GM19463 (cell line): ENCODE results near the gene ERBB4.
"Not testable (repeated sequence)": the region's sequence is repeated elsewhere in the genome, so short reads cannot be mapped to it uniquely, and the experiment has no call there.

ENCODE experiments used
- ATAC-seq: cut with Tn5 transposase; IDR thresholded peaks from one replicate; pipeline ENCODE4 v1.9.1; 2021; ENCODE audit warnings: mild to moderate bottlenecking, moderate library complexity; ENCODE audit not compliant: unreplicated experiment

The ERBB4 gene

DNA sequence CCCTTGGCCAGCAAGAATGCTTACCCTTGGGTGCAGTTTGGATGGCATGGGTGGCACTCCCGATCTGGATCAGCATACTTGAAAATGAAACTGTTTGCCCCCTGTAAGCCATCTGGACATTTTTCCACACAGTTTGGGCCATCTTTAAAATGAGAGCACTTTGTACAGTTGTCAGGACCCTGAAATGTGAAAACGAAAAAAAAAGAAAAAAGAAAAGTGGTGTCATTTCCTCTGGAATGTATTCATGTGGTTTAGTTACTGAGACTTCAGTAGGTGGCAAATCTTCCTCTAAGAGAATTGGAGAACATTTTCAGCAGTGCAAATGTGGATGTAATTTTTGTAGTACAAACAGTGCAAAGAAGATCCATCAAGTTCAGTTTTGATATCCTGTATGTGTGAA, 873.3 kb downstream of the ERBB4 start:
- no peak for ATAC-seq

DNA sequence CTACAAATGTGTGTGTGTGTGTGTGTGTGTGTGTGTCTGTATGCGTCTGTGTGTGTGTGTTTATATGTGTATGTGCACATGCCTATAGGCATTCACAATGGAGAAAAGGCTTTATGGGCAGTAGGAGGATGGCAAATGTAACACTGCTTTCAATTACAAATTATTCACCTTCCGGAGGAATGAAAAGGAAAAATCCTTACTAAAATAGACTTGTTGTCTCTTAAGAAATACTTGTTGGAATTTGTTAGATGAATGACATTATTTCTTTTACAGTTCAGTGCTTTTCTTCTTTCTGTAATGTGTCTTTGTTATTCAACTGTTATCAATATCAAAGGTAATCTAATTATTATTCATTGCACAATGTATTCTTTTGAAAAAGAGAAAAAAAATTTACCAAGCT, 874.3 kb downstream of the ERBB4 start:
- no peak for ATAC-seq

DNA sequence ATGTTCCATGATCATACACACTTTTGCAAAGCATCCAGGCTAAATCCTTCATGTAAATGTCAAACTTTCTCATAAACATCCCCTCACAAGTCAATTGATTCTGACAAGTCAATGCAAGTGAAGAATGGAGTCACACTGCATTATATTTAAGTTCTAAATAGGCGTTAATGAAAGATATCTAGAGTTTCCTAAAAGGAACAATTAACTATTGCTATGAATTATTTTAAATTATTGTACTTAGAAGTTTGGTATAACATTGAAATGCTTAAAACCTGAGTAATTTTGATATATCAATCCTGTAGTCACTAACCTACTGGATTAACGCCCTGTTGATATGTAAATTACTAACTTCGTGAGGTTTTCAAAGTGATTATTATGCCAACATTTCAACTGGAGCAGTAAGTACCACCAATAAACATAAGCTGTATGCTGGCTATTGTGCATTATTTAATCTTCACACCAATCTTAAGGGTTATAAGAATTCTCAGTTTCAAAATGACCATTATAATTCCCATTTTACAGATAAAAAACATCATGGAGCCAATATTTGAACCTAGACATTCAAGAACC, 884.3 kb downstream of the ERBB4 start:
- no peak for ATAC-seq

DNA sequence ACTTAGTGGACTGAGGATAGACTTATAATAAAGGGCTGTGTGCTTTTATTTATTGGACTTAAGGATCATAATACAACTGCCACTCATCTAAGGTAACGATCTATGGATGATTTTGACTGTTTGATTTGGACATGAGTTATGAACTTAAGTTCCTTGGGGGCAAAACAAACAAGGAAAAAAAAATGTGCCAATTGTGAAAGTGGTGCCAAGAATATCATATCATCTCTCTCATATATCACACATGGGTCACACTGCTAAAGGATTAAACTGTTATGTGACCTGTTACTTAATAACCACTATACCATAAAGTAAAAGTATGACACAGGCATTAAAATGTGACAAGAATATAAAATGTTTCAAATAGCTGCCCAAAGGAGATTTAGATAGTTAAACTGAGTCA, 886.3 kb downstream of the ERBB4 start:
- ATAC-seq, result no peak

DNA sequence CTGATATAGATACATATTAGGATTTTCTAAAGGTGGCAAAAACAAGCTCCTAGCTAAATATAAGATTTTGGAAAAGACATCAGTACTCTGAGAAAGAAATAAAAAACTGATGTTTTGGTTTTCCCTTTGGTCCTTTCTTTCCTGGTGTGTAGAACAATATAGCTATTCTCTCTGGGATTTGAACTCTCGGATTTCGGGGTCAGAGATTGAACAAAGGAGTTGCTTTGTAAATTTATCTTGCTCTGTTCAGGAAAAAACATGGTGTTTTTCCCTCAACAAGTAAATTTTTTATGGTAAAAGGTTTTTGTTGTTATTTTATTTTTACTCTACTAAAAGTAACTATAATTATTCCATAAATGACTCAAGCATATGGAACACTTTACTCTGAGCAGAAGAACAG, 889.3 kb downstream of the ERBB4 start:
- ATAC-seq, result no peak

DNA sequence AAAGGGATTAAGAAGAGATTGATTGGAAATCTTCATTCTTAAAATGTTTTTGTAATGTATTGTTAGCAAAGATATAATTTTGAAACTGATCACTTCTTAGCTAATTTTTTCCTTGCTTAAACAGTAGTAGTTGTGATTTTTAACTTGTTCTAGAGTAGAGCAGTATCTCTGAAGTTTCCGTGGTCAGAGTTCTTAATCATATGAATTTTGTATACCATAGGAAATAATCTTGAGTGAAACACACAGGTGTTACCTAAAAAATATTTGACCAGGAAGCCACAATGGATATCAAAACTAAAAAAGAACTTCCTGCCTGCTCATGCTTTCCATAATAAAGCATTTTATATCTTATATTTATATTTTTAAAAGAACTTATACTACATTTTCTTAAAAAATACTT, 907.1 kb downstream of the ERBB4 start:
- no peak for ATAC-seq

DNA sequence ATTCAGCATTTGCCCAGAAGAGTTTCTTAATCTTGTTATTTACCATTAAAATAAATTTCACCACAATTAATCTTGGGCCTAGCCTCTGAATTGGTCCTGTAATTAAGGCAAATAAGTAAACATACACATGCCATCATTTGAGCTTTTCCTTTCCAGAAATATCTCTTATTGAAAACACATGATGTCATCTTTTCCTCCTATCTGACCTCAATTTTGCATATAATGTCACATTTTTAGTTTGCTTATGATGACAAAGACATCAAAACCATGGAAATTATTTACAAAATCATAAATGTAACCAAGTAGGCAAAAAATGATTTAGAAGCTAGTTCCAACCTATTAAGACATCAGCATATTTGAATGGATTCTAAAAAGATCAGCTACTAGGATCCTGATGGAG, 915.5 kb downstream of the ERBB4 start:
- no peak for ATAC-seq

DNA sequence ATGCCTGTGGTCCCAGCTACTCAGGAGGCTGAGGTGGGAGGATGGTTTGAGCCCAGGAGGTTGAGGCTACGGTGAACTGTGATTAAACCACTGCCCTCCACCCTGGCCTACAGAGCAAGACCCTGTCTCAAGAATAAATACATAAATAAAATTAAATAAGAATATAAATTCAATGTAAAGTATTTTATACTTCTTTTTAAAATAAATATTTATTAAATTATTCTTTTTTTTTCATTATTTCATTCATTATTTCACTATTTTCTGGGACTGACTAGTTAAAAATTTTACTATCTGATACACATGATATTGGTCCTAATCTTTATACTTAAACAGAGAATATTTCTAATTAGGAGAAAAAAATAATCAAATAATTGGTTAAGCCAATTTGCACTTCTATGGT, 917.6 kb downstream of the ERBB4 start:
- ATAC-seq, result no peak

DNA sequence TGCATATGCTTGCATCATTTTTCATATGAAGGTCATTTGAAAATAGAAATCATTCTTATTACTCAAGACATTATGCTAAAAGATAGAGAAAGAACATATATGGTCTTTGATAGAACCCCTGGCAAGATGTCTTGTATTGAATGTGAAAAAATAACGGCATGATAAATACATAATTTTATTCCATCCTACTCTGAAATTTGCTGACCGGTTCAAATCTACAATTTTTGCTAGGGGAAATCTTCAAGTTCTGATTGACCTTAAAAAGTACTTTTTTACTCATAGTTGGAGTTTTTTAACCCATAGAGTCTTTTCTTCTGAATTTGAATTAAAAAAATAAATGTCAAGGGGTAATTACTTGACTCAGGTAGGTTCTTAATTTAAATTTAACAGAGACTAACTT, 920.8 kb downstream of the ERBB4 start:
- no peak for ATAC-seq

DNA sequence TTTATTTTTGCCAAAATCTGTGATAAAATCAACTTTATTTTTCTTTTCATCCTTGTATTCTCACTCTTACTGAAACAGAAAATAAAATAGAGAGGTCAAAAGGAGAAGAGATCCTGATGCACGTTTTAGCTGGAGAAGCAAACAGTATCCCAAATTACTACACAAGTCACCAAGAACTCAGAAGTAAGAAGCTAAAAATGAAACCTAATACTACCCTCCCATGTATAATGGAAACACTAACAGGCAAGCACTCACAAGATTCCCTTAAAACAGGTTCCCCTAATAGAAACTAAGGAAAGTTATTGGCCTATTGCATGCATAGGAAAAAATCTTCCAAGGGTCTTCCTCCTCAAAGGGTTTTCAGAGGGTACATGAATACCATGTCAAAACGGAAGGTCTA, 927.0 kb downstream of the ERBB4 start:
- ATAC-seq, result no peak

DNA sequence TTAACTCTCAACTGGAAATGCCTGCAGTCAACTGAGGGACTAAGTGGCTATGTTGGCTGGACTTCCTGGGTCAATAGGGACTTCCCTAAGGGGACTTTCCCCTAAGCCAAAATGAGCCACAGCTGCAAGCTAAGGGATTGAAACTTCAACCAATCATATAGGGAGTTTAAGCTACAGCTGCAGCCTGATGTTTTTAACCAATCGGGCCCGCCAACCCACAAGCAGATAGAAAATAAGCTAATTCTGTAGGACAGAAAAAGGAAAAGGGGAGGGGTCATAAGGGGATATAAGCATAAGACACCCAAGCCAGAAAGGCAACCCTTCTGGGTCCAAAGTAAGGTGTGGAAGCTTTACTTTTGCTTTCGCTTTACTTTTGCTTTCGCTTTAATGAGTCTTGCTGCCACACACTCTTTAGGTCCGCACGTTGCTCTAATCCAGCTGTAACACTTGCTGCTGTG, 927.5 kb downstream of the ERBB4 start:
- peak; percentile 49 for ATAC-seq

DNA sequence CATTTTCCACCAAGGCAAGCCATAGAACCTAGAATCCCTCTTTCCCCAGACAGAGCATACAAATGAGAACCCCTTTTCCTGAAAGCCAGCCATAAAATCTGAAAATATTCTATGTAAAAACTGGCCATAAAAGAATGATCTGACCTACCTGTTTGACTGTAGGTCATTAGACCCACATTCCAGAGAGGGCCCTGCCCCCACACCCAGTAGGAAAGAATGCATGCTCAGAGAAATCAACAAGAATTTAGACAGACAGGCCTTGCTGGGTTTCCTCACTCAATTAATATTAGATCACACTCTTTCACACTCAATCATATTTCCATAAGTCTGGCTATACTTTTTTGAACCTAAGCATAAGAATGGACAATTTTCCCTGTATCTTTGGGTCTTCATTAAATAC, 929.5 kb downstream of the ERBB4 start:
- no peak for ATAC-seq

DNA sequence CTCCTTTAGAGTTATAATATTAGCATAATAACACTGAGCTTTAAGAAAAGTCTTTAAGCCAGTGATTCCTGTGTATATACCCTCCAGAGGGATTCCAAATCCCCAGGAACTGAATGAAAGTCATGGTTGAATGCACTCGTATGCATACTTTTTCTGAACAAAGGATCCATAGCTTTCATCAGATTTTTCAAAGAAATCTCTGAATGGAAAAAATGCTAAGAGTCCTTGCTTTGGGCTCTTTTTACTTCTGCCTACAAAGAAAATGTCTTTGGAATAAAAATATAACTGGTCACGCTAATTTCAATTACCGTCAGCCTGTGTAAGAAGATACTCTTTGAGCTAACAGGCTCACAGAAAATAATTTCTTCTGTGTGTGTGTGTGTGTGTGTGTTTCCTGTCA, 939.5 kb downstream of the ERBB4 start:
- no peak for ATAC-seq

DNA sequence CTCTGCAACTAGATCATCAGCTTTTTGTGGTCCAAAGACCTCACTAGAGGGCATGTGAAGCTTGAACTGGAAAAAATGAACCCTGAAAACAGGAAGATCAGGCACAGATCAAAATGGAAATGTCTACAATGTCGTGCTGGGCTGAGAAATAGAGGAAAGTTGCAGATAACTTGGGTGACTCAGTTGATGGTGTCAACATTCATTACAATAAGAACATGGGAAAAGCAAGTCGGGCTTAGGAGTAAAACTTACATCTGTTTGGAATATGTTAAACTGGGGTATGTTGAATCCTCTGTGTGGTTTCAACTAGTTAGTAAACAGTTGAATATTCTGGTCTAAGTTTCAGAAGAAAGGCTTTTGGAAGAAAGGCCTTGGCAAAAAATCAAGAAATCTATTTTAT, 940.4 kb downstream of the ERBB4 start:
- no peak for ATAC-seq

DNA sequence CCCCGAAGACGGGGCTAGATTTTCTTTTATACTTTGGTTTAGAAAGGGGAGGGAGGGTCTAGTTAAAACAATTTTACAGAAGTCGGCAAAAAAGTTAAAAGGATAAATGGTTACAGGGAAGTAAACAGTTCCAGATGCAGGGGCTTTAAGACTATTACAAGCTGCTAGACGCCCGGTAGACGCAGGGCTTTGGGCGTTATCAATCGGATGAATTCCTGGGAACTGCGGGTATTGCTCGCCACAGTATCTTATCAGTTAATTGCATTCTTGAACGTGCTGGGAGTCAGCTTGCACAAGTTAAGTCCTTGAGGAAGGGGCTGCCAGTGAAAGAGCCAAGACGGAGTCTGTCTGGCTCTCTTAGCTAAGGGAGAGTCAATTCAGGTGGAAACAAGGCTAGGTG, 946.6 kb downstream of the ERBB4 start:
- not testable (repeated sequence) for ATAC-seq

DNA sequence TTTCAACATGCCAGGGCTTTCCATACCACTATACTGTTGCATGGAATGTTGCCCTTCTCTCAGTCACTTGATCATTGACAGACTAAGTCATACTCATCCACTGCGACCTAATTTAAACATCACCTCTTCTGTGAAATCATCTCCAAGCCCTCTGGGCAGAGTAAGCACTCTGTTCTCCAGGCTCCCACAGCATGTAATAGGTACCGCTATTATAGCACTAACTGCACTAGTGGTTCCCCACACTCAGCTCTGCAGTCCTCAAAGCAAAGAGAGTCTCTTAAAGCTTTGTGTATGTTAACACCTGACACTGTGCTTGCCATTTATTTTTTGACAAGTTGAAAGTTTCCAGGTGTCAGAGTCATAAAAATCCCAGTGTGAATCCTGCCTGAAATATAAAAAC, 947.2 kb downstream of the ERBB4 start:
- ATAC-seq, result no peak

DNA sequence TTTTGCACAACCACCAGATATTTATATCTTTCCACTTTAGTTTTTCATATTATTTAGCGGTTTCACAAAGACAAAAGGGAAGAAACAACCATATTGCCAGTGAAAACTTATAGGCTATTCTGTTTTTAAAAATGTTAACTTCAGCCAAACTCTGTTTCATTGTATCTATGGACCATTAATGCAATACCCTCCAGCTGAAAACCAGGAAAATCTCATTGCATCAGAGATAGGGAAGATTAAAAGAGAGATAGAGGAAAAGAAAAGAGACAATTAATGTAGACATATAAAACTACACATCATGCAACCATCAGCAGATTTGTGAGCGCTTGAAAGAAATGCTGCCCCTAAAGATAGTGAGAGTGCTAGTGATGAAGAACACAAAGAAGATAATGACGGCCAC, 970.2 kb downstream of the ERBB4 start:
- no peak for ATAC-seq

DNA sequence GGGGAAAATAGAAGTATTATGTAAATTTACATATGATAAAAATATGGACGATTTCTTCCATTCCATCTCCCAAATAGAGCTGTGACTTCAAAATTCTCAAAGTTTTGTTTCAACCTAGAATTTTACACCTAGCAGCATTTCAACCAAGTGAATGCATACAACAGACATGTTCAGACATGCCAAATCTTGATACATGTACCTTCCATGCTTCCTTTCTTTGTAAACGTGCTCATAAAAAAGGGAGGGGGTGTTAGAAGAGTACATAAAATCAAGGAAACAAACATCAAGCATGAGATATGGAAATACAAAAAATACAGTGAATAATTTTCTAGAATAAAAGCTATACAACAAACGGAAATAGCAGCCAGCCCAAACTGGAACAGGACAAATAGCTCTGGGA, 974.2 kb downstream of the ERBB4 start:
- ATAC-seq, result no peak

DNA sequence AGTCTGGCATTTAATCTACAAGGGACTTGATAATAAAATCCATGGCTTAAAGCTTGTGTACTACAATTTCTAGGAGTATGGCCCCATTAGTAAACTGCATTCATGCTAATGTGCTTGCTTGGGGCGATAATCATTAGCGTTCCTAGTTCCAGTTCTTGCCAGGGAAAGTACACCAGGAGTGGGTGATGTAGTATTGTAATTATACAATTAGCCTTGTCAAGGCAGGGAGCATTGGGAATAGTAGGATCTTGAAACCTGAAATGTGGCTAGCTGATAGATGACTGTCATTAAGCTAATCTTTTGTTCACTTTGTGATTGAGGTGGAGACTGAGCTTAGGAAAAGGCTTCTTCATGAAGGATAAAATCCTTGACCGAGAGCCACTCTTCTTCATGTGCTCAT, 993.0 kb downstream of the ERBB4 start:
- ATAC-seq, result no peak

DNA sequence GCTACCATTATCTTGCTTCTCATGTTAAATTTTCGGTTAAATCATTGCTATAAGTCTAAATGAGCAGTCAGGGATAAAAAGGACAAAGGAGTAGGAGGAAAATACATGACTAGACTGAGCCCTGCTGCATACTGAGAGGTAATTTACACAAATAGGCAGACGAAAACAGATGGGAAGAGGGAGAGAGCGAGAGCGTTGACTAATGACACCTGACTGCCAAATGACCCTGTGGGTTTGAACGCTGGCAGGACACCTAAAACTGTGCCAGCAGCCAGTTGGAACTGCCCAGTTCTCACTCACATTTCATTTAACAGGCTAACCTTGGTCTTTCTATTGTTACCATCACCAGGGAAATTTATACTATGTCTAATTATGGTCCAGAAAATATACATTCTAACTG, 1004.0 kb downstream of the ERBB4 start:
- ATAC-seq, result no peak

DNA sequence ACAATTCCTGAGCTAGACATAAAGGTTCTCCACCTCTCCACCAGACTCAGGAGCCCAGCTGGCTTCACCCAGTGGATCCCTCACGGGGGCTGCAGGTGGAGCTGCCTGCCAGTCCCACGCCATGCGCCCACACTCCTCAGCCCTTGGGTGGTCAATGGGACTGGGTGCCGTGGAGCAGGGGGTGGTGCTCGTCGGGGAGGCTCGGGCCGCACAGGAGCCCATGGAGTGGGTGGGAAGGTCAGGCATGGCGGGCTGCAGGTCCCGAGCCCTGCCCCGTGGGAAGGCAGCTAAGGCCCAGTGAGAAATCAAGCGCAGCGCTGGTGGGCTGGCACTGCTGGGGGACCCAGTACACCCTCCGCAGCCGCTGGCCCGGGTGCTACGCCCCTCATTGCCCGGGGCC, 1014.4 kb downstream of the ERBB4 start:
- ATAC-seq, result not testable (repeated sequence)

DNA sequence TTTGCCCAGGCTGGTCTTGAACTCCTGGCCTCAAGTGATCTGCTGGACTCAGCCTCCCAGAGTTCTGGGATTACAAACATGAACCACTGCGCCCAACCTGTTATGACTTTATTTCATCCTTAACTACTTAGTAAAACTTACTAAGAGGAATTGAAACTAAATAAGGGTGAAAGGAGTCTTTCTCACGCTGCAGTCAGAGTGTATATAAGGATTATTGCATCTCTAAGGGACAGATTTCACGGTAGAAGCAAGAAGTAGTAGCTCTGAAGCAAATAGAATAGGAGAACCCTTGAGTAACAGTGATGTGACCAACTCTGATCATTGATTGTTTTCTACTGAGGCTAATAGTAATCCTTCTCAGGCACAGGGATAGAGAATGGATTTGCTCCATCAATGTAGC, 1022.1 kb downstream of the ERBB4 start:
- no peak for ATAC-seq

DNA sequence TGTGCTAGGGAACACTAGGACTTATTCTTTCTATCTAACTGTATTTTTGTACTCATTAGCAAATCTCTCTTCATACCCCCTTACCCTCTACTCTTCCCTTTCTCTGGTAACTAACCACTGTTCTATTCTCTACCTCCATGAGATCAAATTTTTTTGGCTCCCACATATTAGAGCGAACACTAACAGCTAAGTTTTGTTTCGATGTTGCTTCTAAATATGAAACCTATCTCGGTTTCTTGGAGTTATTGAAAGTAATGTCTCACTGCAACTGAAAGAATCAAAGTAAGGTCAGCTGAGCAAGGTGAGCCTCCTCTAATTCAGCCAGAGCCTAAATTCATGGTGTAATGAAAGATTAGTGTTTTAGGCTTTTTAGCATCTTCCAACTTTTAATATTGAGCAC, 1024.6 kb downstream of the ERBB4 start:
- no peak for ATAC-seq

DNA sequence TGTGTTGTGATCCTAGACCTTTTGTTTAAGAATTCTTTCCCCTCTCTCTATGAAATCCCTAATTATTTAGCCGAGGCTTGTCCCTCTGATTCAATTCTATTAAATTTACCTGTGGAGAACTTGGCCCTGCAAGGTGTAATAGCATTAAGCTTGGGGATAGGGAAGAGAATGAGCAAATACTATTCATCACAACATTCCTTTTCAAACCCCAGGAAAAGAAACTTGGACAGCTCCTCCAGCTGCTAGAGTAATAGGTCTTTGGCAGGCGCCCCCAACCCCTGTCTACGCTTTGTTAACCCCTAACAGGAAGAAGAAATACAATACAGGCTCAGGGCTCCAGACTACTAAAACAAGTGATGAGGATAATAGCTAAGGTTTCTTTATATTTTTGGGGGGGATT, 1025.2 kb downstream of the ERBB4 start:
- no peak for ATAC-seq
